Fibroblast of mammary gland (primary cell): ENCODE results near the gene AUTS2.
A peak's percentile ranks its signal among the peaks of the same experiment; 100 is the strongest.

Experiments used
- DNase-seq: peaks from one replicate; pipeline ENCODE4 v3.0.0-alpha.2; 2010; ENCODE audit warnings: low read depth
- H3K4me3 ChIP-seq: 2 replicates; pipeline ENCODE4 v1.5.1; 2011; ENCODE audit warnings: low read depth, mild to moderate bottlenecking, low read length, moderate library complexity; ENCODE audit not compliant: control insufficient read depth
- TF ChIP-seq, protein P1 (sequence below): conservative IDR thresholded peaks from 2 replicates; pipeline ENCODE4 v1.5.1; 2011; ENCODE audit warnings: low read depth, low read length, inconsistent platforms; ENCODE audit not compliant: control insufficient read depth, insufficient read depth

AUTS2 gene

DNA sequence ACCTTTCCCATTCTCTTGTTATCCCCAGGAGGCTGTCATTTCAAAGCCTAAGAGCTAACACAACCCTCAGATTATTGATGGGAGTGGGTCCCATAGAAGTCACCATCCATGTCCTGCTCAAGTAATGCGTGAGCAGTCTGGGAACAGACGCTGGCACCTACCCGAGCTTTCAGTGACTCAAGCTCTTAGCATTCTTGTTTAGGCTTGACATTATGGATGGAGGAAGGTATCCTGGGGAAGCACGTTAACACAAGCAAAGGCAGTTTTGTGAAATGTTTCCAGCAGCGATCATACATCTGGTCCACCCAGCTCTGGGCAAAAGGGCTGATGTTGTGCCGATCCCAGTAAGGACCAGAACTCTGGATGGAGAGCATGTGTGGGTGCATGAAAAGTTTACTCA lies 30.0 kb upstream of the AUTS2 start:
- TF ChIP-seq, protein P1, sequence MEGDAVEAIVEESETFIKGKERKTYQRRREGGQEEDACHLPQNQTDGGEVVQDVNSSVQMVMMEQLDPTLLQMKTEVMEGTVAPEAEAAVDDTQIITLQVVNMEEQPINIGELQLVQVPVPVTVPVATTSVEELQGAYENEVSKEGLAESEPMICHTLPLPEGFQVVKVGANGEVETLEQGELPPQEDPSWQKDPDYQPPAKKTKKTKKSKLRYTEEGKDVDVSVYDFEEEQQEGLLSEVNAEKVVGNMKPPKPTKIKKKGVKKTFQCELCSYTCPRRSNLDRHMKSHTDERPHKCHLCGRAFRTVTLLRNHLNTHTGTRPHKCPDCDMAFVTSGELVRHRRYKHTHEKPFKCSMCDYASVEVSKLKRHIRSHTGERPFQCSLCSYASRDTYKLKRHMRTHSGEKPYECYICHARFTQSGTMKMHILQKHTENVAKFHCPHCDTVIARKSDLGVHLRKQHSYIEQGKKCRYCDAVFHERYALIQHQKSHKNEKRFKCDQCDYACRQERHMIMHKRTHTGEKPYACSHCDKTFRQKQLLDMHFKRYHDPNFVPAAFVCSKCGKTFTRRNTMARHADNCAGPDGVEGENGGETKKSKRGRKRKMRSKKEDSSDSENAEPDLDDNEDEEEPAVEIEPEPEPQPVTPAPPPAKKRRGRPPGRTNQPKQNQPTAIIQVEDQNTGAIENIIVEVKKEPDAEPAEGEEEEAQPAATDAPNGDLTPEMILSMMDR, result no peak
- no peak for DNase-seq
- no peak overlapping the region for H3K4me3 ChIP-seq

DNA sequence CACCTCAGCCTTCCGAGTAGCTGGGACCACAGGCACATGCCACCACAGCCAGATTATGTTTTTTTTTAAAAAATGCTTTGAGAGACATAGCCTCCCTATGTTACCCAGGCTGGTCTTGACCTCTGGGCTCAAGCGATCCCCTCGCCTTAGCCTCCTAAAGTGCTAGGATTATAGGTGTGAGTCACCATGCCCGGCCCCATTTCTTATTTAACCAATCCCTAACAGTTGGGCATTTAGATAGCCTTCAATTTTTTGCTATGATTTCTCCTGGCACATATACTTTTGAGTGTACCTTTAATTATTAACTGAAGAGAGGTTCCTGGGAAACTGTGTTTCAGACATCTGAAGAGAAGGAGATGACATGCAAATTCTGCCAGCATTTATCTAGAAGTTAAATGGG lies 22.6 kb upstream of the AUTS2 start:
- TF ChIP-seq, protein P1, result no peak
- DNase-seq, result no peak
- no peak overlapping the region for H3K4me3 ChIP-seq

DNA sequence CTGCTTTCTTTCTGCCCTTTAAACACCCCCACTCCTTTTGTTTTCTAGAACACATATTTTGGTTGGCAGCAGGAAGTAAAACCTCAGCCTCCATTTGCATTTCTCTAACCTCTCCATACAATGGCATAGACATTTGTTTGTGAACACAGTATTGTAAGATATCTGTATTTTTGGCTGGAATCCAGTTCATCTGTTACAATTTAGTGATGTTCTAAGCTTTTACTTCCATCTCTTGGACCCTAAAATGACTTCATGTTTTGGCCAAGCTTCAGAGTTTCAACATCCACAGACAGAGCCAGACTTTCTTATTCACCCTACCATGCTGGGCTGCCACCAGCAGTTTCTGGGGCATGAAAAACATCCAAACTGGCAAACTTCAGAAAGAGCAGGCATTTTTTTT lies 21.1 kb upstream of the AUTS2 start:
- peak; percentile 66 for DNase-seq
- TF ChIP-seq, protein P1, result no peak
- H3K4me3 ChIP-seq, result no peak overlapping the region

DNA sequence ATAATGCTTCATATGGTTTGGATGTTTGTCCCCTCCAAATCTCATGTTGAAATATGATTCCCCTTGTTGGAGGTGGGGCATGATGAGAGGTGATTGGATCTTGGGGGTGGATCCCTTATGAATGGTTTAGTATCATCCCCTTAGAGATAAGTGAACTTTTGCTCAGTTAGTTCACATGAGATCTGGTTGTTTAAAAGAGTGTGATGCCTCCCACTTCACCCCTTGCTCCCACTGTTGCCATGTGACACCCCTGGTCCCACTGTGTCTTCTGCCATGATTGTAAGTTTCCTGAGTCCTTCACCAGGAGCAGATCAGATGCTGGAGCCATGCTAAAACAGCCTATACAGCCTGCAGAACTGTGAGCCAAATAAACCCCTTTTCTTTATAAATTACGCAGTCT lies 13.1 kb upstream of the AUTS2 start:
- TF ChIP-seq, protein P1, result no peak
- no peak for DNase-seq

DNA sequence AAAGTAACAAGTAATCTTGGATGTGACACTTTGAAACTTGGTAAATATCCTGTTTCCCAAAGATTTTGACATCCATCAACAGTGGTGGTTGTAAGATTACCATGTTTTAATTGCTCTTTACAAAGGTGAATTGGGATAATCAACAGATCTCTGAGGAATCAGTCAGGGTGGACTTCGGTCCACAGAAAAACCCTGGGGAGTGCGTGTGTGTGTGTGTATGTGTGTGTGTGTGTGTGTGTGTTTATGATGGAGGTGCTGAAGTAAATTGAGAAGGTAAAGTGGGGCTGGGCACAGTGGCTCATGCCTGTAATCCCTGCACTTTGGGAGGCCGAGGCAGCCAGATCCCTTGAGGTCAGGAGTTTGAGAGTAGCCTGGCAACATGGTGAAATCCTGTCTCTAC lies 12.0 kb upstream of the AUTS2 start:
- H3K4me3 ChIP-seq, result no peak overlapping the region
- TF ChIP-seq, protein P1, result no peak
- DNase-seq, result no peak

More for the DNA sequence above, 13.1 kb upstream of the AUTS2 start:
- H3K4me3 ChIP-seq, result no peak overlapping the region

DNA sequence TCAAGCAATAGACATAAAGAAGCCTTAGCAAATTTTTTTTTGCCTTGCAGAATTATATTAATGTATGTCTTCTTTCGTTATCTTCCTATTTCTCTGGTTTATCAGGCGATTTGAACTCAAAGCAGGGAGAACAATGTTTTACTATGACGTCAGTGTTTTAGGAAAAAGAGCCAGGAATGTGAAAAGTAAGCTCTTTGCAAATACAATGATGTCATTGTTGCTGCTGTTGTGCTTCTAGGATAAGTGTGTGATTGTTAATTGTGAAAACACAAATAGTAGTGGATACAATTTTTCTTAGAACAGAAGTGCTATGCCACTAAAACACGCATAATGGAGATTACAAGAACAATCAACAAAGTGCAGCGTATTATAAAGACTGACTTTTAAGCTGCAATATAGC lies 9.5 kb upstream of the AUTS2 start:
- TF ChIP-seq, protein P1, result no peak
- no peak for DNase-seq

DNA sequence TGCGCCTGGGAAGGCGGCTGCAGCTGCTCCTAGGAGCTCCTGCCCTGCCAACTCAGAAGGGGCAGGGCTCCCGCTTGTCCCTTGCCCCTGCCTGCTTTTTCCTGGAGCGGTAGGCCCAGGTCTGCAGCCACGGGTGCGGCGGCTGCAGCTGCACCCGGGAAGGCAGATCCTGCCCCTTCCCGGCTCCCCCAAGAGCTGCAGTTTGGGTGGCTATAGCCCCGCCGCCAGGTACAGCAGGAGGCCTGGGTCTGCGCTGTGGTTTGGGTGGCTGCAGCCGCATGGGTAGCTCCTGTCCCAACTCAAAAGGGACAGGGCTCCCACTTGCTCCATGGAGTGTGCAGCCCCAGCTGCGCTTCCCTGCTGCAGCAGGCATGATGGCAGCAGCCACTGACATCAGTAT lies 6.5 kb upstream of the AUTS2 start:
- TF ChIP-seq, protein P1, result no peak
- no peak for DNase-seq
- no peak overlapping the region for H3K4me3 ChIP-seq

More for the DNA sequence above, 9.5 kb upstream of the AUTS2 start:
- no peak overlapping the region for H3K4me3 ChIP-seq
